HepG2 (cell line): ENCODE measurements around the gene SYS1. TPM values are rescaled to one million over a fixed set of nuclear protein-coding genes. Genes with fewer than 3 reads are reported as not detected.

ENCODE experiments used
- ARID5B ChIP-seq: IDR thresholded peaks from 2 replicates; pipeline ENCODE4 v1.4.0; 2020; ENCODE audit warnings: mild to moderate bottlenecking, missing genetic modification reagents
- ARNT2 ChIP-seq: sonication (generic); formaldehyde crosslinking; IDR thresholded peaks from 2 replicates; pipeline ENCODE4 v1.8.0; 2022; ENCODE audit warnings: mild to moderate bottlenecking, low read depth, missing genetic modification reagents, moderate library complexity
- KLF15 ChIP-seq: sonication (generic); formaldehyde crosslinking; IDR thresholded peaks from 2 replicates; pipeline ENCODE4 v1.8.1; 2023; ENCODE audit warnings: borderline replicate concordance, mild to moderate bottlenecking, inconsistent platforms, missing genetic modification reagents, mixed read lengths
- RCOR2 ChIP-seq: IDR thresholded peaks from 2 replicates; pipeline ENCODE4 v1.6.1; 2016; ENCODE audit warnings: missing biosample characterization, missing genetic modification reagents
- SNAPC2 ChIP-seq: sonication (generic); formaldehyde crosslinking; IDR thresholded peaks from 2 replicates; pipeline ENCODE4 v1.8.1; 2022; ENCODE audit warnings: mild to moderate bottlenecking, missing genetic modification reagents
- ZBTB40 ChIP-seq, 2 experiments: fragments of 450-650 bp in 1 of 2; sonication (generic) in 1 of 2; formaldehyde crosslinking in 1 of 2; IDR thresholded peaks; 2 replicates each; pipeline versions ENCODE4 v1.6.1 to v1.8.0; 2016 to 2022; ENCODE audit warnings: antibody characterized with exemption in 1 of 2, mild to moderate bottlenecking in 1 of 2, missing genetic modification reagents in 1 of 2
- ZEB1 ChIP-seq: IDR thresholded peaks from 2 replicates; pipeline ENCODE4 v1.6.1; 2012; ENCODE audit warnings: mild to moderate bottlenecking, low read depth, inconsistent platforms; ENCODE audit not compliant: insufficient replicate concordance
- ZNF292 ChIP-seq: sonication (generic); formaldehyde crosslinking; IDR thresholded peaks from 2 replicates; pipeline ENCODE4 v1.8.1; 2022; ENCODE audit warnings: mild to moderate bottlenecking, low read depth, missing genetic modification reagents, borderline replicate concordance
- ZNF496 ChIP-seq: sonication (generic); formaldehyde crosslinking; IDR thresholded peaks from 2 replicates; pipeline ENCODE4 v1.8.1; 2023; ENCODE audit warnings: mild to moderate bottlenecking, moderate library complexity, missing genetic modification reagents; ENCODE audit not compliant: insufficient replicate concordance
- ZNF557 ChIP-seq: sonication (generic); formaldehyde crosslinking; IDR thresholded peaks from 2 replicates; pipeline ENCODE4 v1.4.0; 2020; ENCODE audit warnings: missing genetic modification reagents
- ZNF710 ChIP-seq: sonication (generic); formaldehyde crosslinking; IDR thresholded peaks from 2 replicates; pipeline ENCODE4 v1.5.0; 2020; ENCODE audit warnings: mild to moderate bottlenecking, missing genetic modification reagents, borderline replicate concordance
- polyA plus RNA-seq, 8 experiments: library from polyadenylated mRNA; depleted of rRNA in 3 of 8; stranded (reverse) in 7 of 8; unstranded in 1 of 8; fragments of >200 nt; fragmentation: Illumina TruSeq in 4 of 8; extraction: Trizol in 4 of 8; gene quantifications; 2 replicates each; pipeline versions ENCODE4 v1.2.1 to v1.2.3, GENCODE V29; 2011 to 2016; ENCODE audit warnings: low read depth in 4 of 8, missing spikeins in 1 of 8, mixed read lengths in 1 of 8; ENCODE audit not compliant: insufficient read depth in 1 of 8
- total RNA-seq, 5 experiments: library from RNA; depleted of rRNA; stranded (reverse); fragments of >200 nt; fragmentation: Illumina TruSeq; extraction: Trizol; gene quantifications; 2 replicates each; pipeline ENCODE4 v1.2.3, GENCODE V29; 2016; ENCODE audit warnings: low read depth in 1 of 5

SYS1 gene
- total and polyA plus RNA-seq, 2 of the 13 experiments (the other 11 are each of a cell fraction or from before 2014, with no cell fraction given): 38.3 to 65.6 TPM

GRCh38 chr20:45347936-45348778 is 14.8 kb upstream of the SYS1 start, which contains the start of gene SDC4 (continued):
- TF ChIP-seq ARID5B (CRISPR knock-in tag) (peak; percentile 21; the same call in 1 of the 2 replicates), ZBTB40 (IDR thresholded peaks at IDR 0.05) (no peak), ZBTB40 (CRISPR knock-in tag; IDR thresholded peaks at IDR 0.05) (peak; percentile 59; the same call in 1 of the 2 replicates), SNAPC2 (CRISPR knock-in tag) (0 out of 2 replicates have a peak, but pooled peaks have one; percentile 54), ZEB1 (no peak), ZNF710 (CRISPR knock-in tag) (peak; percentile 76), RCOR2 (peak; percentile 17; the same call in 1 of the 2 replicates), ZNF496 (CRISPR knock-in tag) (no peak), ZNF292 (CRISPR knock-in tag) (peak; percentile 50; the same call in 1 of the 2 replicates), ZNF557 (peak; percentile 50; the same call in 1 of the 2 replicates), ARNT2 (CRISPR knock-in tag) (peak; percentile 71; the same call in 1 of the 2 replicates), KLF15 (CRISPR knock-in tag) (peak; percentile 88; the same call in 1 of the 2 replicates)
